ENCODE results near the gene CHKB.

The CHKB gene

DNA sequence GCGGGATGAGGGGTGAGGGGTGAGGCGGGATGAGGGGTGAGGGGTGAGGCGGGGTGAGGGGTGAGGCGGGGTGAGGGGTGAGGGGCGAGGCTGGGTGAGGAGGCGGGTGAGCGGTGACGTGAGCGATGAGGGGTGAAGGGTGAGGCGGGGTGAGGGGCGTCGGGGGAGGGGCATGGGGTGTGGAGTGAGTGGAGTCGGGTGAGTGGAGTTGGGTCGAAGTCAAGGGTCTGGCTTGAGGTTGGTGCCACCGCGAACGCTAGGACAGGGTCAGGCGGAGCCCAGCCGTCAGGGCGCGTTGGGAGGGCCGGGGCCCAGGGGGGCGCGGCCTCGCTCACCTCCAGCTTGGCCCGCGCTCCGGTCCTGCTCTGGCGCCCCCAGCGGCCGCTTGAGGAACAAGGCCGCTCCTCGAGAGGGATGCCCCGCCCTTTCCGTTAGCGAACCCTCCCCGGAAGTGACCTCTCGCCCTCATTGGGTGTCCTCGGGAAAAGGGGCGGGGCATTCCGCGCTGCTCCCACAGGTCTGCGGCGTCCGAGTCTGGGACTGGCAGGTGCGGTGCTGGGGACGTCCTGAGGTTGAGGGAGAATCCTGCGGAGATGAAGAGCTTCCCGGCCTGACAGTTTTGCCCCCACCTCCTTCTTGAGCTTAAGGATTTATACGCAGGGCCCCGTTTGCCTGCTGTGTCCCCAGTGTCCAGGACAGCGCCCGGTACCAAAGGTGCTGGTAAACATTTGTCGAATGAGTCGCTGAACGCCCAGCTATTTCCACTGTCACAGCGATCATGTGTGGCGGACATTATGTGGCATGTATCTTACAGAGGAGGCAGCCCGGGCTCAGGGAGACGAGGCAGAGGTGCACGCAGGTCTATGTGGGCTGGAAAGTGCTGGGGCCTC, 19.9 kb downstream of the CHKB start, which contains the start of gene SYCE3:
Gene SYCE3, minus strand, starts transcription at position 397 of the 890 bp plus-strand sequence. CDS start 6,514 bp downstream, outside the sequence.
- peak; percentile 61 for DNase-seq (ENCODE audit: extremely low read depth, low read depth)
- TF ChIP-seq CTCF (IDR thresholded peaks at IDR 0.05; ENCODE audit: low read depth, low read length), result peak; percentile 71

DNA sequence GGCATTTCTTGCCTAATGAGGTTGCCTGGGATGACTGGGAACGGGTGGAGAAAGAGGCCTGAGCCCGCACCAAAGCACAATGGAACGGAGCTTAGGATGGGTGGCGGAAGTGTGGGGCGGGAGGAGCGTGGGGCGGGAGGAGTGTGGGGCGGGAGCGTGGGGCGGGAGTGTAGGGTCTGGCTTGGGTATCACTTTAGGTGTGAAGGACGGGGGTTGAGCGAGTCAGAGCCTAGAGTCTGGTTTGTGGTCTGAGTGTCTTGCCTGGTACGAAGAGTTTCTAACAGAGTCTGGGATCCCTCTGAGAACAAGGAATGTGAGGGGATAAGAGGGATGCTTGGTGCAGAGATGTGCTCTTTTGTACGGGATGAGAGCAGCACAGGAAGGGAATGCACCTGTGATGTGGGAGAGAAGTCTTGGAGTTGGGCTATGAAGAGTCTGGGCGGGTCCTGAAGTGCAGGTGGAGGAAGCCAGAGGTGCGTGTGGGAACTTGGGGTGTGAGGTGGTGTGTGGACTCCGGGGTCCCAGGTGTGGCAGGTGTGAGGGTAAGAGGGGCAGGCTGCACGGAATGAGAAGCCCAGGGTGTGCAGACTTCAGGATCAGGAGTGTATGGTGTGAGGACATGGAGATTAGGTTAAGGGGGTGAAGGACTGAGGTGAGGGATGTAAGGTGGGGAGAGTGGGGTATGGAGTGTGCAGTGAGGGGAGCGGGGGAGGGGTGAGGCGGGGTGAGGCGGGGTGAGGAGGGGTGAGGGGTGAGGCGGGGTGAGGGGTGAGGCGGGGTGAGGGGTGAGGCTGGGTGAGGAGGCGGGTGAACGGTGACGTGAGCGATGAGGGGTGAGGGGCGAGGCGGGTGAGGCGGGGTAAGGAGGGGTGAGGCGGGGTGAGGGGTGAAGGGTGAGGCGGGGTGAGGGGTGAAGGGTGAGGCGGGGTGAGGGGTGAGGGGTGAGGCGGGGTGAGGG, 21.0 kb downstream of the CHKB start:
- no peak for TF ChIP-seq CTCF (IDR thresholded peaks at IDR 0.05; ENCODE audit: low read depth, low read length)
- DNase-seq (ENCODE audit: extremely low read depth, low read depth), result no peak

DNA sequence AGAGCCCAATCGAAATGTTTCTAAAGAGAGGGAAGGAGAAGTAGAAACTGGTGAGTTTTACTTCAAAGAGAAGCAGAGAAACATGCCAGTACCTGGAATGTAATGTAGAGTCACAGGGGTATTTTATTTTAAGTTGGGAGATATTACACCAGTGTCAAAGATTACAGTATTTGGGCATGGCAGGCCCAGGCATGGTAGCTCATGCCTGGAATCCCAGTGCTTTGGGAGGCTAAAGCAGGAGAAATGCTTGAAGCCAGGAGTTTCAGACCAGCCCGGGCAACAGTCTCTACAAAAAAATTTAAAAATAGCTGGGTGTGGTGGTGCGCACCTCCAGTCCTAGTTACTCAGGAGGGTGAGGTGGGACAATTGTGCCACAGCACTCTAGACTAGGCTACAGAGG, 22.6 kb downstream of the CHKB start:
- TF ChIP-seq CTCF (IDR thresholded peaks at IDR 0.05; ENCODE audit: low read depth, low read length), result no peak
- no peak for DNase-seq (ENCODE audit: extremely low read depth, low read depth)

- TF ChIP-seq CTCF (IDR thresholded peaks at IDR 0.05; ENCODE audit: low read depth, low read length), result no peak
- DNase-seq (ENCODE audit: extremely low read depth, low read depth), result no peak
These were observed 25.9 kb downstream of the CHKB start for GRCh38 chr22:50556703-50557102.

DNA sequence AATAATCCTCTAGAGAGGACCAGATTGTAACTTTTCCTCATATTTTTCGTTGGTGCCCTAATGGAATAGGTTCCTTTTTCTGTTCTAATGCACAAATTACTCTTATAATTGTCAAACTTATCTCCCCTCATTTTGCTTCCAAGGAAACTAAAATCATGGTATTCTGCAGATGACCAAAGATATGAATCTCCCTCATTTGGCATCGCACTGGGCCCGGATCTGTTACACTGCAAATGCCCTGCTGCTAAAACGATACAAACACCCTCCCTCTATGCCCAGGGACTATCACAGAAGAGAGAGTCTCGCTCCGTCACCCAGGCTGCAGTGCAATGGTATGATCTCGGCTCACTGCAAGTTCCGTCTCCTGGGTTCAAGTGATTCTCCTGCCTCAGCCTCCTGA, 29.3 kb downstream of the CHKB start:
- DNase-seq (ENCODE audit: extremely low read depth, low read depth), result no peak
- TF ChIP-seq CTCF (IDR thresholded peaks at IDR 0.05; ENCODE audit: low read depth, low read length), result no peak

DNA sequence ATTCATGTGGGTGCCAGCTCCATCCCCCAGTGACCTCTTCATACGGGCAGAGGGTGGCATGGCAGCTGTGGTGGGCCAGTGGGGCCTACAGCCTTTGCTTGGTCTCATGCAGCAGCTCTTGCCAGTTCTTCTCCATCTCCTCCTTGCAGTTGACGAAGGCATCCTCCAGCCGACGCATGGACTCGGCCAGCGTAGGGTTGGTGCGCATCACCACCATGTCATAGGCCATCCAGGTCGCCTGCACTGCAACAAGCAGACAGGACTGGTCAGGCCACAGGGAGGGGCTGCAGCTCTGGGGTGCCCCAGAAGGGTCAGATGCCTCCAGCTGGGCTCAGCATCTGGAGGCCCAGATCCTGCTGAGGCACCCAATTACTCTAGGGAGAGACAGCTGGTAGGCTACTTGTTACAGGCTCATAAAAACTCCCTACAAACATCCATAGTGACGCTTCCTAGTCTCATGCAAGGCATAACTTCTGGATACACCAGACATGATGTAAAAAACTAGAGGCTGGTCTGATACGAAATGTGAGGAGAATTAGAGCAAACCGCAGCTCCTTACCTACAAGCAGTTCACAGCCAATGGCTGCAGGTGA, 31.4 kb downstream of the CHKB start:
- TF ChIP-seq CTCF (IDR thresholded peaks at IDR 0.05; ENCODE audit: low read depth, low read length), result no peak

More for the DNA sequence above, 31.4 kb downstream of the CHKB start:
- DNase-seq (ENCODE audit: extremely low read depth, low read depth), result no peak

All from AG09319 (cell line).